ENCODE data around the gene APBA2. TPM values are rescaled to one million over a fixed set of nuclear protein-coding genes. Genes with fewer than 3 reads are reported as not detected.
"Not testable (repeated sequence)": the region's sequence is repeated elsewhere in the genome, so short reads cannot be mapped to it uniquely, and the experiment has no call there.

The APBA2 gene
- total RNA-seq, 1 donor from 2014 or later: 5.3 TPM

- H3K27me3 ChIP-seq (ENCODE audit: control insufficient read depth, insufficient read depth, low read length): peaks cover 3% of the 10 kb centered on the region
- no peak for FAIRE-seq
- no peak overlapping the region for H3K4me3 ChIP-seq (ENCODE audit: low read depth, low read length)
- TF ChIP-seq CTCF (IDR thresholded peaks at IDR 0.05; ENCODE audit: insufficient read depth, low read length, severe bottlenecking): no peak
- no peaks in the 10 kb centered on the region for H3K36me3 ChIP-seq (ENCODE audit: control insufficient read depth, insufficient read depth, low read length)
- DNase-seq (ENCODE audit: low read depth): no peak
These were observed 274.1 kb downstream of the APBA2 start for GRCh38 chr15:29159771-29160455.

GRCh38 chr15:29162411-29162810 lies 276.6 kb downstream of the APBA2 start:
- Histone ChIP-seq H3K27me3 (ENCODE audit: control insufficient read depth, insufficient read depth, low read length) (peaks cover 3% of the 10 kb centered on the region), H3K4me3 (ENCODE audit: low read depth, low read length) (no peak overlapping the region), H3K36me3 (ENCODE audit: control insufficient read depth, insufficient read depth, low read length) (no peaks in the 10 kb centered on the region)
- TF ChIP-seq CTCF (IDR thresholded peaks at IDR 0.05; ENCODE audit: insufficient read depth, low read length, severe bottlenecking): no peak
- no peak for DNase-seq (ENCODE audit: low read depth)
- FAIRE-seq: no peak

GRCh38 chr15:29167122-29167521 lies 281.3 kb downstream of the APBA2 start:
- FAIRE-seq; H3K4me3 ChIP-seq (ENCODE audit: low read depth, low read length); H3K27me3 ChIP-seq (ENCODE audit: control insufficient read depth, insufficient read depth, low read length); H3K36me3 ChIP-seq (ENCODE audit: control insufficient read depth, insufficient read depth, low read length); DNase-seq (ENCODE audit: low read depth): not testable (repeated sequence)

Other genes with a start within 250 kb of the APBA2 start
- 0.13 TPM in 1 of 2 replicates, not detected in the other for gene GOLGA8M, start 173.6 kb upstream of the APBA2 start, total RNA-seq
- gene GOLGA6L7, start 37.3 kb upstream of the APBA2 start, total RNA-seq: not detected in 2 replicates